LNCAP (cell line): Measurements from ENCODE around the gene CUL1.

ENCODE experiments used
- CTCF ChIP-seq: fragments of 450-650 bp; IDR thresholded peaks from 2 replicates; pipeline ENCODE4 v1.5.1; 2017; ENCODE audit warnings: mild to moderate bottlenecking

The CUL1 gene

GRCh38 chr7:148753224-148753623 is 54.5 kb downstream of the CUL1 start:
- TF ChIP-seq CTCF: no peak

- TF ChIP-seq CTCF: no peak
Measured at GRCh38 chr7:148754912-148755311, 56.2 kb downstream of the CUL1 start.

- no peak for TF ChIP-seq CTCF
Measured at GRCh38 chr7:148761499-148762278, 63.0 kb downstream of the CUL1 start.

- TF ChIP-seq CTCF: no peak
Measured at GRCh38 chr7:148763622-148764021, 64.9 kb downstream of the CUL1 start.

GRCh38 chr7:148770004-148770403 is 71.3 kb downstream of the CUL1 start:
- no peak for TF ChIP-seq CTCF

GRCh38 chr7:148772297-148773089 is 73.8 kb downstream of the CUL1 start:
- TF ChIP-seq CTCF: no peak

GRCh38 chr7:148773334-148773733 is 74.6 kb downstream of the CUL1 start:
- TF ChIP-seq CTCF: no peak
